ENCODE data around the gene PTPRF.

PTPRF gene

DNA sequence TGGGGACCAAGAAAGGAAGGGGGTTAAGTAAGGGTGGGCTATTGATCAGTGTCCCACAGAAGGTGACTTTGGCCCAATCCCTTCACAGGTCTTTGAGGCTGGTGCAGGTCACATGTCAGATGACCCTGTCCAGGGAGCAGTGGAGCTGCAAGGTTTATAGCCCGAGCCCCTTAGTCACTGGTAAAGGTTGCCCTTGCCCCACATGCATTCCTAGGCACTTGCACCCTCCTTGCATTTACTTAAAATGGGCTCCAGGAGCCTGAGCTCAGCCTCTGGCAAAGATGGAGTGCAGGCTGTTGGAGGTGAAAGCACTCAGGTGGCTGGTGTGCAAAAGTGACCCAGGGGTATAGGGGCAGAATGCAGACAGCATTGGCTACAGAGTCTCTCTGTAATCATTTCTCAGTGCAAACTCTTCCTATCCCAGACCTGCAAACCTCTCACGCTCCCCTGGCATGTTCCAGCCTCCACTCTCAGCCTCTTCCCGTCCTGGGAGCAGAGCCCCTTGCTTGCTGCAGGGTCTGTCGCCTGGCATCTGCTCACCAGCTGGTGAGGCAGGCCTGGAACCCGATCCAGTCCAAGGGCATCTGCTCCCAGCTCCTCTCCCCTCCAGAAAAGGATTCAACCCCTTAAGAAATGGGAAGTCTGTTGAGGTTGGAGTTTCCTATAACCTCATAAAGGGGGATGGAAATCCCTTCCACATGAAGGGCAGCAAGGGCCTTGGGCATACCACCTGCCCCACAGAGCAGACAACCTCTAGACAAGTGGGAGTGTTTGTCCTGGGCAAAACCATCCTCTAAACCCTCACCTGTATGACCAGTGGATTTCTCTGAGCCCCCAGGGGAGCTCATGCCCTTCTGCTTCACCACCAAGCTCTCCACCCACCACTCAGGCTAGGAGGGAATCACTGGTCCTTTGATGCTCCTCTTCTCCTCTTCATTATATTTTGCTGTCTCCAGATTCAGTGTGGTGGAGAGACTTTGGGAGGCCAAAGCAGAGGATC, 23.1 kb upstream of the PTPRF start:
- H3K36me3 Mint-ChIP-seq (ENCODE audit: low read depth) = no peaks in the 10 kb centered on the region
- H3K9me3 Mint-ChIP-seq = peaks cover 6% of the 10 kb centered on the region
- H3K4me1 Mint-ChIP-seq (ENCODE audit: low read depth) = no peaks in the 10 kb centered on the region
- H3K27ac Mint-ChIP-seq = no peak overlapping the region
- no peak overlapping the region for H3K4me3 Mint-ChIP-seq
- intact Hi-C loops (cut with micrococcal nuclease) = no loop called here
- H3K27me3 Mint-ChIP-seq = peaks cover 5% of the 10 kb centered on the region

DNA sequence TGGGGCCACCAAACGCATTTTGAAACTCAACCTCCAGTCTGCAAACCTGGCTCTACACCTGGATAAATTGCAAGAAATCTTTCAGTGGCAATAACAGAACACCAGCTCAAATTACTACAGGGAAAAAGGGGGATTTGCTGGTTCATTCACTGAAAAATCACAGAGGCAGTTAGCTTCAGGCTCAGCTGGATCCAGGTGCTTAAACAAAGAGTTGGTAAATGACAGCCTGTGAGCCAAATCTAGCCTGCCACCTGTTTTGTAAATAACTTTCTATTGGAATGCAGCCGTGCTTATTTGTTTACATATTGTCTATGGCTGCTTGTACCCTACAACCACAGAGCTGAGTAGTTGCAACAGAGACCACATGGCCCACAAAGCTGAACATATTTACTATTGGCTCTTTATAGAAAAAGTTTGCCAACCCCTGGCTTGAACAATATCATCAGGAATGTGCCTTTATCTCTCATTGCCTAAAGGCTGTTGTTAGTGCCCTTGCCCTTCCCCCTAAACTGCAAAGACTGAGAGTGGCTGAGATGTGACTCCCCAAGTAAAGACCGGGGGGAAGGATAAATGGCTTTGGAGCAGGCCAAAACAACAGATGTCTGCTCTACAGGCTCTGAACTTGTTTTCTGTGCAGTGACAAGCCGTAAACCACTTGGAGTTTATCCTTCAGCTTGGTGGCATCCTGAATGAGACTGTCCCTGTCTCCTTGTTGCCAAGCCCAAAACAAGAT, 21.5 kb upstream of the PTPRF start:
- intact Hi-C loops (cut with micrococcal nuclease) = no loop called here
- Mint-ChIP-seq H3K27ac (no peak overlapping the region), H3K4me3 (no peak overlapping the region), H3K9me3 (peaks cover 6% of the 10 kb centered on the region), H3K4me1 (ENCODE audit: low read depth) (no peaks in the 10 kb centered on the region), H3K36me3 (ENCODE audit: low read depth) (no peaks in the 10 kb centered on the region), H3K27me3 (peaks cover 5% of the 10 kb centered on the region)

DNA sequence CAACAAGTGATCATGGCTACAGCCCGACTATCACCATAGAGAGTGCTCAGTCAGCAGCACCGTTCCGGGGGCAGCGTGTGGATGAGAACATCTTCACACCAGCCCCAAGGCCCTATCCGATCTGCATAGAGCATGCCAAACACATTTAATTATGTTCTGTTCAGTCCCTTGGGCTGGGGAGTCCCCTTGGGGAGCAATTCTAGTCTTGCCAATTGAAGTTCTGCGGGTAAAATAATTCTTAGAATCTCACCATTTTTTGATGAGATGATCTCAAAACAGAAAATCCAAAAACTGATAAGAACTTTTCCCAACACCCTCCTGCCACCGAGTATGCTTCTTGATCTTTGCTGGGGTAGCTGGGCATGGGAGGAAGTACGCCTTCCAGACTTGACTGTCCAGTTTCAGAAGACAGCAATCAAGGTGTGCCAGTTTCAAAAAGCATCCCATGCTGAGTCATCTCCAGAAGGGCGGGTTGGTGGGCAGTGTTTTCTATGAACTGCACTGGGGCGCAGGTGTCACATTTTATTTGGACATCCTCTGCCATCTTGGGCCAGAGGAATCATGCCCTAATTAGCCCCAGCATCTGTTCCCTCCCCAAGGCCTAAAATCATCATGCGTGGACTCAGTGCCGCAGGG, 20.8 kb upstream of the PTPRF start:
- H3K9me3 Mint-ChIP-seq = peaks cover 6% of the 10 kb centered on the region
- intact Hi-C loops (cut with micrococcal nuclease) = no loop called here
- peaks cover 5% of the 10 kb centered on the region for H3K27me3 Mint-ChIP-seq
- H3K27ac Mint-ChIP-seq = no peak overlapping the region
- H3K4me3 Mint-ChIP-seq = no peak overlapping the region
- no peaks in the 10 kb centered on the region for H3K4me1 Mint-ChIP-seq (ENCODE audit: low read depth)
- no peaks in the 10 kb centered on the region for H3K36me3 Mint-ChIP-seq (ENCODE audit: low read depth)

DNA sequence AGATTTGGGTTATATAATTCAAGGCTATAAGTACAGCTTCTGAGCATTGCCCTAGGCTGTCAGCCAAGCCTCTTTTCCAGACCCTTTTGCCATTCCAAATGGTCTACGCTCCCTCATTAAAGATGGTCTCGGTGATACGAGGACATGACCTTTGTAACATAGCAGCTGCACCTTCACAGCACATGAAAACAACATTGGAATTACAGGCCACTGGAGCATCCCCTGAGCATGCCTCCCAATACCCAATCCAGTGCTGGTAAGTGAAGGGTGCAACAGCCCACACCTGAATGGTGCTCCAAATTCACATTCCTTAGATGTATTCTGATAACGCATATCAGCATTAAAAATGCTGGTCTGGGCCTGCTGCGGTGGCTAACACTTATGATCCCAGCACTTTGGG, 20.1 kb upstream of the PTPRF start:
- Mint-ChIP-seq H3K9me3 (peaks cover 6% of the 10 kb centered on the region), H3K27ac (no peak overlapping the region), H3K36me3 (ENCODE audit: low read depth) (no peaks in the 10 kb centered on the region), H3K4me1 (ENCODE audit: low read depth) (no peaks in the 10 kb centered on the region), H3K27me3 (peaks cover 5% of the 10 kb centered on the region), H3K4me3 (no peak overlapping the region)
- intact Hi-C loops (cut with micrococcal nuclease) = no loop called here

DNA sequence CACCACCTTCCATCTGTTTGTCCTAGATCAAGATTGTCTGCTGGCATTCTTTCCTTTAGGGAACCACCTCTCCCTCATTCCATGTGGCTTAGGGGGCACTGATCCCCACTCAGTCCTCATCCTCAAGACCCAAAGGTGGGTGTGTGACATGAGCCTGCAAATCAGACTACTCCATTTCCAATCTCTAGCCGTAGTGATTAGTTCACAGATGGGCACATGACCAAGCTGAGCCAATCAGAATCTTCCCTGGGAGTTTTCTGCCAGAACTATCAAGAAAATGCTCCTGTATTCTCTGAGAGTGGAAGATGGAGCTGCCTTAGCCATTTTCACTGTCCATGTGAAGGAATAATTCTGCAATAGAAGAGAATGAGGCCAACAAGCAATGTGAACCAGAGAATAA, 19.3 kb upstream of the PTPRF start:
- intact Hi-C loops (cut with micrococcal nuclease) = no loop called here
- Mint-ChIP-seq H3K27ac (no peak overlapping the region), H3K4me3 (no peak overlapping the region), H3K27me3 (peaks cover 5% of the 10 kb centered on the region), H3K9me3 (peaks cover 6% of the 10 kb centered on the region), H3K36me3 (ENCODE audit: low read depth) (no peaks in the 10 kb centered on the region), H3K4me1 (ENCODE audit: low read depth) (no peaks in the 10 kb centered on the region)

DNA sequence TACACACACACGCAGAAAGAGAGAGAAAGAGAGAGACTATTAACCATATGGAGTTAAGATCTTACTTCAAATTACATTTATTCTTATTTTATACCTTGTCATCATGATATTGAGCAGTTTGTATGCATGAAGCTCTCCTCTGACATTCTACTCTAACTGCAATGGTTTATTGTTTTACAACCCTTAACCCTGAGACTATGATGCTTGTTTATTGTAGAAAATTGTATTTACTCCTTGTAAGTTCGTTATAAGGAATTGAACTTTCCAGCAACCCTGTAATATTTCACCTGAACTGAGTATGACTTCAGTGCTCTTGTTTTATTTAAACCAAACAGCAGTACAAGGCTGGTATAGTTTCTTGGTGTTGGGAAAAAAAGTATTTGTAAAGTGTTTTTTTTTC, 18.6 kb upstream of the PTPRF start:
- H3K4me1 Mint-ChIP-seq (ENCODE audit: low read depth) = no peaks in the 10 kb centered on the region
- H3K27ac Mint-ChIP-seq = no peak overlapping the region
- intact Hi-C loops (cut with micrococcal nuclease) = no loop called here
- no peaks in the 10 kb centered on the region for H3K36me3 Mint-ChIP-seq (ENCODE audit: low read depth)
- H3K4me3 Mint-ChIP-seq = no peak overlapping the region
- H3K27me3 Mint-ChIP-seq = peaks cover 5% of the 10 kb centered on the region
- peaks cover 6% of the 10 kb centered on the region for H3K9me3 Mint-ChIP-seq

DNA sequence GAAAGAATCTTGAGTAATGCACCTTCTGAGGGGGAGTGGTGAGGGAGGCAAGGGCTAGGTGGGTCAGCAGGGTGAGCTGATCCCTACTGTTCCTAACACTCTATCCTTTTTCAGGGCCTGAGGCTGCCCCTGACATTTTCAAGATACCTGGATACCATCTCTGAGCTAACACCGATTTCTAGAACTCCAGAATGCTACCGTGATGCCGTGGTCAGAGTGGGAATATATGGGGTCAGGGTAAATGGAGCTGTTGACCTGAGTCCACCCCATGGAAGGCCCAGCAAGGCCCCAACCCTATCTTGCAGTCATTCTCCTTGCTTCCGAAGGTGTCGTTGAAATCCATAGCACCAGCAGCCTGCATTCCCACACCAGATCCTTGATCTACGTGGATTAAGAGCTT, 18.0 kb upstream of the PTPRF start:
- Mint-ChIP-seq H3K9me3 (peaks cover 6% of the 10 kb centered on the region), H3K4me1 (ENCODE audit: low read depth) (no peaks in the 10 kb centered on the region), H3K27ac (no peak overlapping the region), H3K4me3 (no peak overlapping the region), H3K36me3 (ENCODE audit: low read depth) (no peaks in the 10 kb centered on the region), H3K27me3 (peaks cover 4% of the 10 kb centered on the region)
- intact Hi-C loops (cut with micrococcal nuclease) = no loop called here

DNA sequence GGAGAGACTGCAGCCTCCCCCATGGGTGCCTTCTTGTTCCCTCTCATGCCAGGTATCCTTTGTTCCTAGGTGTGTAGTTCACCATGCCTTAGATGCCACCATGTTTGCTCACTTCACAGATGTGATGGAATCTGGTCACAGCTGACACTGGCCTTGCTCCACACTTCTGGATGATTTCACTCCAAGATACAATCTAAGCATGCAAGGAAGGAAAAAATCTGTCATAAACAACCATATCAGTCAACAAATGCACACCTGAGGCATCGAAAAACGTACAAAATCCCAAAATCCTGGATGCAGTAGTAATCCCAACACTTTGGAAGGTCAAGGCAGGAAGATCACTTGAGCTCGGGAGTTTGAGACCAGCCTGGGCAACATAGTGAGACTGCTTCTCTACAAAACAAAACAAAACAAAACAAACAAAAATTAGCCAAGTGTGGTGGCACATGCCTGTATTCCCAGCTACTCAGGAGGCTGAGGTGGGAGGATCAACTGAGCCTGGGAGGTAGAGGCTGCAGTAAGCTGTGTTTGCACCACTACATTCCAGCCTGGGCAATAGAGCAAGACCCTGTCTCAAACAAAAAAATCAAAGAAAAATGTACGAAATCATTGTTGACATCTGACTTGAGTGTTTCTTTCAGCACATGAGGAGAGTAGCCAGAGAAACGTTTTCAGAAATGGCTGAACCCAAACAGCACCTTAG, 17.1 kb upstream of the PTPRF start:
- peaks cover 6% of the 10 kb centered on the region for H3K9me3 Mint-ChIP-seq
- no peaks in the 10 kb centered on the region for H3K4me1 Mint-ChIP-seq (ENCODE audit: low read depth)
- H3K4me3 Mint-ChIP-seq = no peak overlapping the region
- H3K36me3 Mint-ChIP-seq (ENCODE audit: low read depth) = no peaks in the 10 kb centered on the region
- H3K27me3 Mint-ChIP-seq = peaks cover 3% of the 10 kb centered on the region
- intact Hi-C loops (cut with micrococcal nuclease) = no loop called here
- H3K27ac Mint-ChIP-seq = no peak overlapping the region

DNA sequence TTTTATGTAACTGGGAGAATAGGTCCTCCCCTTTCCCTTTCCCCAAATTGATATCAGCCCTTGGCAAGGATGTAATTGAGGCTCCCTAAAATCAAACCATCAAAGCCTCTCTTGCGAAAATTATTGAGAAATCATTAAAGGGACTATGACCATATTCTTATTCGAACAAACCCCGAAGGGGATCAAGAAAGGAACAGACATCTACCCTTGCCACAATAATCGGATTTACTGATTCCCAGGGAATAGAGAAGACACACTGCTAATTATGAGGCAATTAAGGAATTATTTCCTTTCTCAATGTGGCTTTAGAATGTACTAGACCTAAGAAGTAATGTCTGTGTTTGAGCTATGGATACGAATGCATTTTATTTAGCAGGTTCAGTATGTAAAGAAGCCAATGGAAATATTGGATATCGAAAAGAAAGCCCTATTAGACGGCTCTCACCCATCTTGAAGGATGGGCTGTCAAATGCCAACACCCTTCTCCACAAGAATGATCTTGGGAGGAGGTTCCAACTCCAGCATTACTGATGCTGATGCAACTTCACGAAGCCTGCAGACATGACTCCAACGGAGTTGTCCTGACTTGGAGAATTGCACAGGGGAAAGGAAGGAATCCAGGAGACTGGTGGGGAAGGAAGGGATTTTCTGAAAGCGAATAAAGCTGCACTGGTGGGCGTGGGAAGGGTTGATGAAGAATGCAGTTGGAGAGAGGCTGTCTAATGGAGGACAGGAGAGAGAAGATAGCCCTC, 11.6 kb upstream of the PTPRF start:
- H3K4me1 Mint-ChIP-seq (ENCODE audit: low read depth) = peaks cover 27% of the 10 kb centered on the region
- H3K27me3 Mint-ChIP-seq = peaks cover 20% of the 10 kb centered on the region
- no peaks in the 10 kb centered on the region for H3K36me3 Mint-ChIP-seq (ENCODE audit: low read depth)
- H3K9me3 Mint-ChIP-seq = no peaks in the 10 kb centered on the region
- no peak overlapping the region for H3K27ac Mint-ChIP-seq
- no peak overlapping the region for H3K4me3 Mint-ChIP-seq
- intact Hi-C loops (cut with micrococcal nuclease) = no loop called here

DNA sequence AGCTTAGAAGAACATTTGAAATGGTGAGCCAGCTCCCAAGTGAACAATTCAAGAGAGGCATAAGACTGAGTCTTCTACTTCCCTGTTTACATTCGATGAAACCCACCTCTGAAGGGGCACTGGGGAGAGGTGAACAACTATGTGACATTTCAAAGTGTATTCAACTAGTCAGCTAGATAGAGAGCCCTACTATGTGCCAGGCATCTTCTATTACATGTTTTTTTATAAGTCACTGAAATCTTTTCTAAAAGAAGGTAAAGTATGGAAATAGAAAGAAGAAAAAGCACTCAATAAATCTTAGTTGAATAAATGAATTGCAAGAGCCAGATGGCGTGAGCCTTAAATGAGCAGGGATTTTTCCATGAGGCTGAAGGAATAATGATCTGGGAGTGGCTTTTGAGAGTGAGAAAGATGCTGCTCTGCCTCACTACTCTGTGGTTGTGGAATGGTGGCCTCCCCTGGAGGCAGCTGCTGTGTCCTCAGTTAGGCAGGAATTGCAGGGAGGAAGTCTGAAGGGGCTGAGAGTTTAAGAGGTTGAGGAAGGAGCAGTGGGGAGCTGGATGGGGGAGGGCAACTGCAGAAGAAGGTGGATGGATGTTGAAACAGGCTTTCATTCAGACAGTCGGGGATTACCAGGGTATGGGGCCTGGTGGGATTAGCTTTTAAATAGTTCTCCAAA, 10.4 kb upstream of the PTPRF start:
- intact Hi-C loops (cut with micrococcal nuclease) = loop anchor here (10.0 kb wide), 1 partner anchor 125 kb away; no protein-coding TSS in a partner anchor
- no peaks in the 10 kb centered on the region for H3K36me3 Mint-ChIP-seq (ENCODE audit: low read depth)
- H3K27me3 Mint-ChIP-seq = peaks cover 25% of the 10 kb centered on the region
- no peak overlapping the region for H3K27ac Mint-ChIP-seq
- H3K4me3 Mint-ChIP-seq = no peak overlapping the region
- H3K9me3 Mint-ChIP-seq = no peaks in the 10 kb centered on the region
- peaks cover 27% of the 10 kb centered on the region for H3K4me1 Mint-ChIP-seq (ENCODE audit: low read depth)

DNA sequence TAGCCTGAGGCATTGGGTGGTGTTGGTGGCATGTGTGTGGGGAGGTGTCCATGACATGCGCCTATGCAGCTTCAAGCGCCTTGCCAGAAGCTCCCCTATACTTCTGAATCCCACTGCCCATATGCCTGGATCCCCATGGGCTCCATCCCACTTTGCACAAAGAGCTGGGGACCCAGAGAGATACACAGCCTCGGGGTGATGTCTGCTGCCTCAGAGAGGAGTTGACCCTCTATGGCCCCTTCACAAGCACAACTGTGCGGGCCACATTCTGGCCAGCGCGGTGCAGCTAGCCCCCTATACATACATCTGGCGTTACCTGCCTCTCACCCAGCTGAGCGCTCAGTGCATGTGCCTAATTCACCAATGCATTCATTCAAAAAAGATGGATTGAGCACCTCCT, 9.6 kb upstream of the PTPRF start:
- intact Hi-C loops (cut with micrococcal nuclease) = loop anchor here (10.0 kb wide), 1 partner anchor 124 kb away; no protein-coding TSS in a partner anchor
- peaks cover 28% of the 10 kb centered on the region for H3K27me3 Mint-ChIP-seq
- no peak overlapping the region for H3K27ac Mint-ChIP-seq
- no peaks in the 10 kb centered on the region for H3K9me3 Mint-ChIP-seq
- H3K4me3 Mint-ChIP-seq = no peak overlapping the region
- H3K36me3 Mint-ChIP-seq (ENCODE audit: low read depth) = no peaks in the 10 kb centered on the region
- H3K4me1 Mint-ChIP-seq (ENCODE audit: low read depth) = peaks cover 27% of the 10 kb centered on the region

DNA sequence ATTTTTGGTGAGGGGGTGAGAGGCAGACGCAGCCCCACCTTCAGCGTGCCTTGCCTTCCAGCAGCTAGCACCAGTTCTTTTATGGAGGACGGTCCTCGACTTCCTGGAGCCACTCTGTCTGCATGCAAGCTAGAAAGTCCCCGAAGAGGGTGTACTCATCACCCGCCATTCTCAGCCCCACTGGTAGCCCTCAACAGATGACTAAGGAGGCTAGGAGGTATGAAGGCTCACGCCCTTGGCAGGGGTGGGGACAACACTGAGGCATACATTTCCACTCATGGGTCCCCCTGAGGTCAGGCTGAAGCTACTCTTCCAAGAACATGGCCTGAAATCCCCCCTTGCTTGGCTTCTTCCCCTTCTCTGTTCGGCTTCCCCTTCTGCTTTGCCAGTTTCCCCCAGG, 8.9 kb upstream of the PTPRF start:
- Mint-ChIP-seq H3K4me1 (ENCODE audit: low read depth) (peaks cover 27% of the 10 kb centered on the region), H3K27me3 (peaks cover 28% of the 10 kb centered on the region), H3K36me3 (ENCODE audit: low read depth) (no peaks in the 10 kb centered on the region), H3K27ac (no peak overlapping the region), H3K4me3 (no peak overlapping the region), H3K9me3 (no peaks in the 10 kb centered on the region)
- intact Hi-C loops (cut with micrococcal nuclease) = loop anchor here (10.0 kb wide), 1 partner anchor 123 kb away; no protein-coding TSS in a partner anchor

Measured in dendritic cell treated with granulocyte-macrophage colony-stimulating factor and Interleukin-4, amounts not matched to agents 40 ng/mL and 50 ng/mL, for 4 days (primary cell).